Prostate gland (tissue), 2 donors: ENCODE data around the gene BHLHA15.

Experiments used
- POLR2AphosphoS5 ChIP-seq: sonication (generic); formaldehyde crosslinking; IDR thresholded peaks from one replicate; pipeline ENCODE4 v1.6.1; 2017; ENCODE audit warnings: antibody characterized with exemption
- TF ChIP-seq, protein P1 (sequence below), 4 experiments: fragments of 200-600 bp in 2 of 4; fragments of 450-650 bp in 2 of 4; sonication (generic) in 2 of 4; IDR thresholded peaks; 1 replicate in 3 of 4; 2 replicates in 1 of 4; pipeline ENCODE4 v1.5.1; 2016 to 2019; ENCODE audit warnings: antibody characterized with exemption in 4 of 4, mild to moderate bottlenecking in 2 of 4, moderate library complexity in 2 of 4

DNA sequence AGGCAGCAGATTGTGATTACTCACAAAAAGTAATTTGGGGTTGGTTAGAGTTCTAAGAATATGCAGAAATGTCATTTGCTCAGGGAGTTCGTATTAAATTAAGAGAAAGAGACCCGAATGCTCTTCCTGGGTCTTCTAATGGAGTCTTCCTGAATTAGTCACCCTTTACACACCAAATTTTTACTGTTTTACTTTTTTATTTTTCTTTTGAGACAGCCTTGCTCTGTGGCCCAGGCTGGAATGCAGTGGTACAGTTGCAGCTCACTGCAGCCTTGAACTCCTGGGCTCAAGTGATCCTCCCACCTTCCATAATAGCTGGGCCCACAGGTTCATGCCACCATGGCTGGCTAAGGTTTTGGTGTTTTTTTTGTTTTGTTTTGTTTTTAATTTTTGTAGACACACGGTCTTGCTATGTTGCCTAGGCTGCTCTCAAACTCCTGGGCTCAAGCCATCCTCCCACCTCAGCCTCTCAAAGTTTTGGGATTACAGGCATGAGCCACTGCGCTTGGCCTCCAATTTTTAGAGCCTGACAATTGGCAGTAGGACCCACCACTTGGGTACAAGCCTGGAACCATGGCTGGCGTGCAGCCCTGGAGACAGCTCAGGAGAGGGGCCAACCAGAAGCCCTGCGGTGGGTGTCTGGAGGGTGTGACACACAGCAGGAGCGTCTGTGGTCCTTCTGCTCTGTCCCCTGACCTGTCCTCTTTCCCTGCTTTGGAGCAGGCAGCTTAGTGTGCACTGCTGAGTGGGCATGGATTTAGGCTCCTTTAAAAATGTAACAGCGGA, 16.4 kb upstream of the BHLHA15 start:
- no peak for TF ChIP-seq POLR2AphosphoS5
- TF ChIP-seq, protein P1, sequence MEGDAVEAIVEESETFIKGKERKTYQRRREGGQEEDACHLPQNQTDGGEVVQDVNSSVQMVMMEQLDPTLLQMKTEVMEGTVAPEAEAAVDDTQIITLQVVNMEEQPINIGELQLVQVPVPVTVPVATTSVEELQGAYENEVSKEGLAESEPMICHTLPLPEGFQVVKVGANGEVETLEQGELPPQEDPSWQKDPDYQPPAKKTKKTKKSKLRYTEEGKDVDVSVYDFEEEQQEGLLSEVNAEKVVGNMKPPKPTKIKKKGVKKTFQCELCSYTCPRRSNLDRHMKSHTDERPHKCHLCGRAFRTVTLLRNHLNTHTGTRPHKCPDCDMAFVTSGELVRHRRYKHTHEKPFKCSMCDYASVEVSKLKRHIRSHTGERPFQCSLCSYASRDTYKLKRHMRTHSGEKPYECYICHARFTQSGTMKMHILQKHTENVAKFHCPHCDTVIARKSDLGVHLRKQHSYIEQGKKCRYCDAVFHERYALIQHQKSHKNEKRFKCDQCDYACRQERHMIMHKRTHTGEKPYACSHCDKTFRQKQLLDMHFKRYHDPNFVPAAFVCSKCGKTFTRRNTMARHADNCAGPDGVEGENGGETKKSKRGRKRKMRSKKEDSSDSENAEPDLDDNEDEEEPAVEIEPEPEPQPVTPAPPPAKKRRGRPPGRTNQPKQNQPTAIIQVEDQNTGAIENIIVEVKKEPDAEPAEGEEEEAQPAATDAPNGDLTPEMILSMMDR (IDR thresholded peaks at IDR 0.05): no peak
